NCI-H1092 (cell line): Measurements from ENCODE around the gene ZNG1A.
"Not testable (repeated sequence)": the region's sequence is repeated elsewhere in the genome, so short reads cannot be mapped to it uniquely, and the experiment has no call there.

Experiments used
- DNase-seq: peaks from one replicate; lab custom pipeline; 2025; lab: John Stamatoyannopoulos, UW

Gene ZNG1A

DNA sequence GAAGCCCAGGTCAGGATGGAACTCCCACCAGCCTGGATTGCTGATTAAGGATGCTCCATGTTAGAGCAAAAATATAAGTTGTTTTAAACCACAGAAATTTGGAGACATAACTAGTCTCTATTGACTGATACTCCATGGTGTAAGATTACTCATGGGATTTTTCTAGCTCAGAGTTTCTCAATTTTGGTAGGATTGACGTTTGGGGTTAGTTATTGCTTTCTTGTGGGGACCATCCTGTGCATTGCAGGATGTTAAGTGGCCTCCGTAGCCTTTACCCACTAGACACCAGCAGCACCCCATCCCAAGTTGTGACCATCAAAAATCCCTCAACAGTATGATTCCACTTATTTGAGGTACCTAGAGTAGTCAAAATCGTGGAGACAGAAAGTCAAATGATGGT is 80.1 kb downstream of the ZNG1A start:
- DNase-seq, result not testable (repeated sequence)

DNA sequence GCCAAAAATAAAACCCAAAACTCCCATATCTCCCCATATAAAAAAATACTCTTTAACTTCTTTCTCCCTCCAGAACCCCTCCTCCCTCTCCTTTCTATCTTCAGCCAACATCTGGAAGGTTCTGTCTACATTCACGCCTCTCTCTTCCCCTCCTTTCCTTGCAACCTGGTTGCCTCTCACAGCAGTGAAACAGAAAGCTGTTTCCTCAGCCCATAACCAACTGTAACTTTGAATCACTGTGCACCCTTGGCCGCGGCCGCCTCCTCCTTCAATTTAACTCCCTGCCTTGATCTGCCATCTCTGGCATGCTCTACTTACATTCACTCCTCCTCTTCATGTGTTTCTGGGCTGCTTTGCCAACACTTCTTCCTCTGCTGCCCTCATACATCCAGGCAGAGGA is 83.9 kb downstream of the ZNG1A start:
- not testable (repeated sequence) for DNase-seq

GRCh38 chr9:94323-94722 is 84.5 kb downstream of the ZNG1A start:
- DNase-seq, result not testable (repeated sequence)

DNA sequence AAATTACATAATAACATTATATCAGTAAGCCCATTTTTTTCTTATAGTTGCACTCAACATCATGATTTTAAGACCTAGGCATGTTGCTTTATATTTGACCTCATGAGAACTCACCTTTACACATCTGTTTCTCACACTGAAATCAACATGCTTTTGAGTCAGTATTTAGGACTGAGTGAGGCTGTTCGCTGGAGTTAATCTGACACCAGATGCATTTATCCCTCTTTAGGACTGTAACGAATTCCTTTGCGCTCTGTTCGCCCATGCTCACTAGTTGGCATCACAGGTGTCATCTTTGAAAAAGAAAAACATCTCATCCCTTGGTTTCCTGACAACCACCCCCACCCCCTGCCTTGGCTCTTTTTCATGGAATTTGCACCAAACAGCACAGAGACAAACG is 84.9 kb downstream of the ZNG1A start:
- DNase-seq, result not testable (repeated sequence)

- DNase-seq, result not testable (repeated sequence)
Observed at GRCh38 chr9:90851-91250, 88.0 kb downstream of the ZNG1A start.

DNA sequence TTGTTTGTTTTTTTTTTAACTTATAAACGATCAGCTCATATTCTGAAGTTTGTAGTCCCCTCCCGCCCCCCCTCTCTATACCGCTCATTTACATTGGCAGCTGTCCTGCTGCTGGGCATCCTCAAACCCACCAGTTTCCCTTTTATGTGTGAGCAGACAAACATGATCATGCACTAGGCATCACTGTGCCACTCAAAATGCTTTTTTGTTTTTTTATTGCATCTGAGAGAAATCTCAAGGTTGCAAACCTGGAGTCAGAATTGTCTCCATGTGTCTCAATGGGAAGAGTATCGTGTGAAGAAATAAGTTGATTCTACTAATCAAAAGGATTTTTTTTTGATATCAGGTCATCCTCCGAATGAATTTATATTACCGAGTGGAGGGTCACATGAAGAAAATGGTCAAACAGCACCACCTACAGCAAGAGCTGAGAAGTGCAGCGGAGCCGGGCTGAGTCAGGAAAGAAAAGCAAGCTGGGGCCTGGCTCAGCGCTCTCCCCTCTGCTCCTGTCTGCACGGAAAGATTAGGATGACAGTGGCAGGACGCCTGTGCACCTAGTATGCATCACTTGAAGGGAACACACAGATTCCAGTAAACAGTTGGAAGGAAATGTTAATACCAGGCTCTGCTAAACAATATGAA is 90.3 kb downstream of the ZNG1A start:
- DNase-seq, result not testable (repeated sequence)

DNA sequence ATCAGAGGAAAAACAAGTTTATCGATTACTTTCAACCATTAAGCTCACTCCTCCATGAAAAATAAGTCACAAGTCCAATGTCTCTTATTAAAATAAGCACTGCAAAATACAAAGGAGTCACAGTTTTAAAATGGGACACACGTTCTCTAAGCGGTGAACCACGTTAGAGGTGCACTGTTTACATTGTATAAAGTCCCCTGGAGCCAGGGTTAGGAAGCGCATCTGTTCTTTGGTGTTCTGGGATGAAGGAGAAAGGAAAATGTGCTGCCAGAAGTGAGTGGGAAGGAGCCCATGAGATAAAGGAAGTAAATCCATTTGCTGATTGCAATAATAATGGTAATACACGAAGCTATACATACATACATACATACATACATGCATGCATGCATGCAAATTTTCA is 91.0 kb downstream of the ZNG1A start:
- not testable (repeated sequence) for DNase-seq

- not testable (repeated sequence) for DNase-seq
Observed at GRCh38 chr9:87105-87504, 91.8 kb downstream of the ZNG1A start.

GRCh38 chr9:86697-87096 is 92.2 kb downstream of the ZNG1A start:
- DNase-seq, result not testable (repeated sequence)

- not testable (repeated sequence) for DNase-seq
Observed at GRCh38 chr9:82932-83689, 95.7 kb downstream of the ZNG1A start.

DNA sequence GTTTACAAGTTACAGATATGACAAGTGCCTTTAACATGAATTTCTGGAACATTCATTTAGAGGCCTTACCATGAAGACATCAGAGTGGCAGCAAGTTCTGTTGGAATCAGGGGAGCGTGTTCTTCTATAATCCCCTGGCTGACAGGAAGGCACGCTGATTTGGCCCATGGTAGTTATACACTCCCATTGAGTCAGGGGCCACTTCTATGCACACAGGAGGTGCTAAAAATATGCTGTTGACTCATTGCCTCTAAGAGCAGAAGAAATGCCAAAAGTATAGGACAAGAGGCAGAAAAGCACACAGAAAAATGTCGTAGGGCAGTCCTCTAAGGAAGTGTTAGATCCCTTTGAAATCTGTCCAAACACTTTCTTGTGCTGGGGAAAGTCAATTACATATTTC is 100.5 kb downstream of the ZNG1A start:
- DNase-seq, result not testable (repeated sequence)

- DNase-seq, result not testable (repeated sequence)
Observed at GRCh38 chr9:76389-76788, 102.5 kb downstream of the ZNG1A start.

DNA sequence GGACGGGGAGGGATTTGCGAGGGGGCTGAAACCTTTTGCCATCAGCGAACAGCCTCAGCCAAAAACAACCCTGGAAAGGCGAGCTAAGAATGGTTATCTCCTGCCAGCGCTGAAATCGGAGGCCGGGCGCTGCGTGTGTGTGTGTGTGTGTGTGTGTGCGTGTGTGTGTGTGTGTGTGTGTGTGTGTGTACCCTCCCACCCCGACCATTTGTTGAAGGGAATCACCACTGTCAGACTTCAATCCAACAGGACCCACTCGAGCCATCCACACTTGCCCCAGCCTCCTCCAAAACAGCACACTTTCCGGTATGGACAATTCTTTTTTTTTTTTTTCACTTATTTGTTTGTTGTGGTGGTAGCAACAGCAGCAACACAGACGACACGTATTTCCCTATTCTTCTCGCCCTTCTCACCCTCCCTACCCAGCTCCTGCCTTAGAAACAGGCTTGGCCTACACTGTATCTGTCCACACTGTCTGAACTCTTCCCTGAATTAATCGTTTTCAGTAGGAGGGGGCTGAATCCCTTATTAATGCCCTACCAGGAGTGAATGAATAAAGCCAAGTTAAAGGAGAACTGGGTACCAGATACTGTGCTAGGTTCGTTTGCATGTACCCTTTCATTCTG is 104.8 kb downstream of the ZNG1A start:
- not testable (repeated sequence) for DNase-seq

DNA sequence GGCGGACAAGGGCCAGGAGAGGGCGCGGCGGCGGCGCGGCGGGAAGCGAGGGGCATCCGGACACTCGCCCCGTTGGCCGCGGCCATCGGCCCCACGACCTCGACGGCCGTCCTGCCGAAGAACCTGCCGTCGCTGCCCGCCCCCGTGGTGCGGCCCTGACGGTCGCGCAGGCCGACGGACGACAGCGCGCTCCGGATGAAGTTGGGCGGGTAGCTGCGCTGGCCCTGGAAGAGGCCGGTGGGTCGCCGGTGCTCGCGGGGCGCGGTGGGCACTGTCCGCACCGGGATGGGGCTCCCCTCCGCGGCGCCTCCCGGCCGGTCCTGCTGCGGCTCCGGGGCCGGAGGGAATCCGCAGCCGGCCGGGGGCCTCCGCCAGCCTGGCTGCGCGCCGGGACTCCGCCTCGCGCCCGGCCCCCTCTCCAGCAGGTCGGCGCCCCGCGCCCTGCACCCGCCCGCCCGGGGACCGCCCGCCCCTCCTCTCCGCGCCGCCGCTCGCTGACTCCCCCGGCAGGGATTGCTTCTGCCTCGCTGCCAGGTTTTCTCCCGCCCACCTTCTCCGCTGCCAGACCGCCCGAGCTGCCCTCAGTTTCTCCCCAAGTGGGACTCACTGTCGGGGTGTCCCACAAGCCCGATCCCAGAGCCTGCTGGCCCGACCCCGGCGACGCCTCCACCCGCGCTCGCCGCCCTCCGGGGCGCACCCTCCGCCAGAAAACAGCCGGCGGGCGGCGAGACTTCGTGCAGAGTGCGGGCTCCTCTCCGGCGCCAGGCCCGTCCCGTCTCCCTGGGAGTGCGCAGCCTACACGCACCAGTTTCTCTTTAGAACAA is 105.6 kb downstream of the ZNG1A start:
- not testable (repeated sequence) for DNase-seq
